K562 (cell line): Measurements from ENCODE around the gene CDKN1C. TPM values are rescaled to one million over a fixed set of nuclear protein-coding genes. Genes with fewer than 3 reads are reported as not detected.

Experiments used
- BRF1 ChIP-seq: IDR thresholded peaks from 3 replicates; pipeline ENCODE4 v1.6.1; 2011; ENCODE audit warnings: borderline replicate concordance, mild to moderate bottlenecking; ENCODE audit not compliant: insufficient read length; ENCODE audit errors: extremely low read depth
- ESRRA ChIP-seq: fragments of 450-650 bp; IDR thresholded peaks from 2 replicates; pipeline ENCODE4 v1.6.1; 2014; ENCODE audit warnings: low read depth, mild to moderate bottlenecking, moderate library complexity, borderline replicate concordance
- ETV6 ChIP-seq, 3 experiments: fragments of 150-350 bp in 1 of 3; sonication (generic) in 1 of 3; formaldehyde crosslinking in 1 of 3; IDR thresholded peaks; 2 replicates each; pipeline versions ENCODE4 v1.6.1 to v1.8.0; 2014 to 2022; ENCODE audit warnings: borderline replicate concordance in 2 of 3, low read depth in 2 of 3, antibody characterized with exemption in 1 of 3, low read length in 1 of 3, mild to moderate bottlenecking in 1 of 3, missing genetic modification reagents in 1 of 3
- GTF2E2 ChIP-seq: fragments of 200-800 bp; sonication (Bioruptor generic); IDR thresholded peaks from 2 replicates; pipeline ENCODE4 v1.6.1; 2016; ENCODE audit warnings: missing genetic modification characterization, missing compliant biosample characterization
- HEY1 ChIP-seq: fragments of 250-450 bp; sonication (Bioruptor Pico); IDR thresholded peaks from 2 replicates; pipeline ENCODE4 v1.5.0; 2020; ENCODE audit warnings: mild to moderate bottlenecking, moderate library complexity, borderline replicate concordance
- HMGN3 ChIP-seq: IDR thresholded peaks from 2 replicates; pipeline ENCODE4 v1.6.1; 2011; ENCODE audit warnings: borderline replicate concordance, low read depth, mild to moderate bottlenecking, mixed read lengths, low read length; ENCODE audit not compliant: insufficient read length; ENCODE audit errors: extremely low read depth
- MAFK ChIP-seq: IDR thresholded peaks from 2 replicates; pipeline ENCODE4 v1.6.1; 2011; ENCODE audit warnings: low read length, improper control_type of control experiment
- MEIS2 ChIP-seq: fragments of 450-650 bp; IDR thresholded peaks from 2 replicates; pipeline ENCODE4 v1.6.1; 2014; ENCODE audit warnings: mild to moderate bottlenecking; ENCODE audit not compliant: partially characterized antibody
- PHF8 ChIP-seq: fragments of 200-600 bp; sonication (generic); IDR thresholded peaks from 2 replicates; pipeline ENCODE4 v1.6.1; 2012; ENCODE audit warnings: mixed run types, mild to moderate bottlenecking, inconsistent platforms, low read length, moderate library complexity, borderline replicate concordance
- TCF3 ChIP-seq: sonication (generic); formaldehyde crosslinking; IDR thresholded peaks from 2 replicates; pipeline ENCODE4 v1.4.0; 2020; ENCODE audit warnings: mild to moderate bottlenecking, missing genetic modification reagents
- ZNF146 ChIP-seq: IDR thresholded peaks from one replicate; pipeline ENCODE4 v1.6.1; 2018; ENCODE audit warnings: missing compliant biosample characterization; ENCODE audit not compliant: unreplicated experiment
- ZNF239 ChIP-seq: fragments of 250-450 bp; sonication (Bioruptor Pico); IDR thresholded peaks from 2 replicates; pipeline ENCODE4 v1.4.0; 2020; ENCODE audit warnings: mild to moderate bottlenecking
- polyA plus RNA-seq, 8 experiments: library from polyadenylated mRNA; depleted of rRNA in 4 of 8; stranded (reverse) in 5 of 8; unstranded in 3 of 8; fragments of >200 nt; fragmentation: Nextera tagmentation in 2 of 8; fragmentation: Illumina TruSeq in 1 of 8; extraction: Ambion mirVana in 2 of 8; extraction: Trizol in 1 of 8; gene quantifications; 2 replicates each; pipeline versions ENCODE4 v1.2.1 to v1.2.3, GENCODE V29; 2011 to 2014; ENCODE audit warnings: inconsistent platforms in 1 of 8, missing spikeins in 1 of 8
- total RNA-seq, 7 experiments: library from RNA; depleted of rRNA in 6 of 7; stranded (reverse); fragments of >200 nt in 6 of 7; fragmentation: Illumina TruSeq in 2 of 7; extraction: Trizol in 2 of 7; gene quantifications; 2 replicates each; pipeline versions ENCODE4 v1.2.1 to v1.2.3, GENCODE V29; 2011 to 2021; ENCODE audit warnings: low replicate concordance in 1 of 7
- TF ChIP-seq, protein P1 (sequence below): fragments of 250-450 bp; sonication (Bioruptor Pico); IDR thresholded peaks from 2 replicates; pipeline ENCODE4 v1.5.0; 2021; ENCODE audit warnings: mild to moderate bottlenecking, moderate library complexity
- TF ChIP-seq, protein P2 (sequence below): fragments of 450-650 bp; formaldehyde crosslinking; IDR thresholded peaks from 2 replicates; pipeline ENCODE4 v1.4.0; 2020; ENCODE audit warnings: mild to moderate bottlenecking
- TF ChIP-seq, protein P3 (sequence below): fragments of 250-450 bp; sonication (Bioruptor Pico); IDR thresholded peaks from 2 replicates; pipeline ENCODE4 v1.4.0; 2020
- TF ChIP-seq, protein P4 (sequence below), 2 experiments: IDR thresholded peaks; 2 replicates each; pipeline ENCODE4 v1.6.1; 2011; ENCODE audit warnings: borderline replicate concordance in 1 of 2, control low read depth in 1 of 2, low read depth in 1 of 2, low read length in 1 of 2, mild to moderate bottlenecking in 1 of 2, mixed read lengths in 1 of 2, moderate library complexity in 1 of 2; ENCODE audit not compliant: insufficient read depth in 1 of 2, insufficient read length in 1 of 2, poor library complexity in 1 of 2, severe bottlenecking in 1 of 2; ENCODE audit errors: extremely low read depth in 1 of 2
- TF ChIP-seq, protein P5 (sequence below): fragments of 450-650 bp; IDR thresholded peaks from 2 replicates; pipeline ENCODE4 v1.6.1; 2017; ENCODE audit warnings: mild to moderate bottlenecking, moderate library complexity

The CDKN1C gene
- total and polyA plus RNA-seq, 9 of the 15 experiments (the other 6 are each of a cell fraction or from before 2014, with no cell fraction given): 2.8 to 21.1 (median 9.3) TPM

DNA sequence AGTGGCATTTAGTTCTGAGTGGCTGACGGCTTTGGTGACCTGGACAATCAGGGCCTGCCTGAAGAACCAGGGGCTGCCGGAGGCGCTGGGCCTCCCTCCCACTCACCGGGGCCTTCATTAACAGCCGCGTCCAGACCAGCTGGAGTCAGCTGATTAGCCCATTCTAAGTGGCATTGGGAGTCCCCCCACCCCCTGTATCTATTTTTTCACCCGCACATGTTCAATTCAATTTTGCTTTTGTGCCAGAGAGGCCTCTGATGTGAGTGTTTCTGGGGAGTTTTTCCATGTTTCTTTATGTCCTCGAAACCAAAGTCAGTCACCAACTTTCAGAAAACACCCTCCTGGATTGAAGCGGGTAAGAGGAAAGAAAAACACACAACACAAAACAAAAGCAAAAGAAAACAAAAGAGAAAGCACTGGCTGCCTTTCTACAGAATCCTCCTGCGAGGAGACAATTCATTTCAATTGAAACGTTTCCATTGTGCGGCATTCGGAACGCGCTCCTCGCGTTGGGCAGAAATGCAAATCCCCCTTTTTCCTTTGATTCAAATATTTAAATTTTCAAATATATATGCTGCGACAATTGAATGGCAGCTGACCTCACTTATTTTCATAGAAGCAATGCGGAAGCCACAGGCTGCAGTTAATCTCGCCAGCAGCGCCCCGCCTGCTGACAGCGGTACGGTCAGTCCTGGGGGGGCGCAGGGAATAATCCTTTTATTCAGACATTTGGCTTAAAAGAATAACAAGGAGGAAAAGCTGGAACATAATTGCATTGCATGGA is 17.7 kb downstream of the CDKN1C start (continued):
- TF ChIP-seq, protein P1, sequence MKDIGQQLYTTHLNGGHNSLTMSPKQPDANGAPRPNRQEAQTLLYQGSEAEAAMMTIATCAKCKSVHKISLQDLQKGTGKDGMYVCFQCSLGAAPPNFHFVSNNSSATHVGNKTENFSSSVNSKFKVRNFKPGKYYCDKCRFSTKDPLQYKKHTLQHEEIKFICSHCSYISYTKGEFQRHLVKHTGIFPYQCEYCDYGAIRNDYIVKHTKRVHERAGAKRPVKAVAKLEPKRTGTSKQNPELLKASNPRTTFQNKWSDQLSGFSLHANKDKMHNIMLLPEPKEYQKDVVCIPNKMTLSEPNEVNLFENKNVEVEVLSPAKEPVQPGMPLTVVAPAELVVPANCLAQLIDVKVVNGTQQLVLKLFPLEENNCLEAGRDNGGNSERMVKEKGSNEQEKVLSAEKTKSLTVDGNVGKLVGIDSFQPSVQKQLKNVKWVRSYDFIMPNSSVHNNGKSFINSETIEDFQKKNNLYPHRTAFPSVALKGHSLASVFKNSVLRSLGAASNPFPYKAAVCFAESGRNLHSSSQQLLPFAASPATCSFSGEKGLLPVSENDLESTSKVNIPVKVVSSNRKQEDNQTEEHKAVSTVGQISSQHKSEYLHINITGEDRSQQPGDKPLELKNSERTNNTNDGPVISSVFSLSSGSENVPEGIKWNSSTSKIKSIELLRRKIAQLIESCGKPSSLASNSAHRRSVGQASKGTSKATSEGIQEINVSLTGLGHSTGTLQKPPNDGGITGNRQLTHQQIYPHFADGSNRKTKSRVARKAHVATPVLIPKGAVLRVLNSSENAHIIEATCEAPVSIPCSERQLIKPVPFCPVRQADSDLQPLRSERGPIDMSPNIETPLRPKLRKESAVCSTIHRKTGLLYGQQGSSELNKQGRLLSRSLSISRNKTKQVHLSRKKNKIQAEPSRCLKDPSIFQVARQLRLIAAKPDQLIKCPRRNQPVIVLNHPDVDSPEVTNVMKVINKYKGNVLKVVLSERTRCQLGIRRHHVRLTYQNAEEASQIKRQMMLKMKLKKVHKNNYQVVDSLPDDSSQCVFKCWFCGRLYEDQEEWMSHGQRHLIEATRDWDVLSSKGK (CRISPR knock-in tag): no peak
- TF ChIP-seq HMGN3: no peak
- TF ChIP-seq, protein P2, sequence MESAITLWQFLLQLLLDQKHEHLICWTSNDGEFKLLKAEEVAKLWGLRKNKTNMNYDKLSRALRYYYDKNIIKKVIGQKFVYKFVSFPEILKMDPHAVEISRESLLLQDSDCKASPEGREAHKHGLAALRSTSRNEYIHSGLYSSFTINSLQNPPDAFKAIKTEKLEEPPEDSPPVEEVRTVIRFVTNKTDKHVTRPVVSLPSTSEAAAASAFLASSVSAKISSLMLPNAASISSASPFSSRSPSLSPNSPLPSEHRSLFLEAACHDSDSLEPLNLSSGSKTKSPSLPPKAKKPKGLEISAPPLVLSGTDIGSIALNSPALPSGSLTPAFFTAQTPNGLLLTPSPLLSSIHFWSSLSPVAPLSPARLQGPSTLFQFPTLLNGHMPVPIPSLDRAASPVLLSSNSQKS (CRISPR knock-in tag): no peak
- TF ChIP-seq HEY1 (CRISPR knock-in tag): no peak
- TF ChIP-seq TCF3: peak; percentile 82
- TF ChIP-seq MEIS2: peak; percentile 57
- no peak for TF ChIP-seq PHF8
- TF ChIP-seq ZNF146 (CRISPR knock-in tag): no peak
- TF ChIP-seq, protein P3, sequence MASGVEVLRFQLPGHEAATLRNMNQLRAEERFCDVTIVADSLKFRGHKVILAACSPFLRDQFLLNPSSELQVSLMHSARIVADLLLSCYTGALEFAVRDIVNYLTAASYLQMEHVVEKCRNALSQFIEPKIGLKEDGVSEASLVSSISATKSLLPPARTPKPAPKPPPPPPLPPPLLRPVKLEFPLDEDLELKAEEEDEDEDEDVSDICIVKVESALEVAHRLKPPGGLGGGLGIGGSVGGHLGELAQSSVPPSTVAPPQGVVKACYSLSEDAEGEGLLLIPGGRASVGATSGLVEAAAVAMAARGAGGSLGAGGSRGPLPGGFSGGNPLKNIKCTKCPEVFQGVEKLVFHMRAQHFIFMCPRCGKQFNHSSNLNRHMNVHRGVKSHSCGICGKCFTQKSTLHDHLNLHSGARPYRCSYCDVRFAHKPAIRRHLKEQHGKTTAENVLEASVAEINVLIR (CRISPR knock-in tag): no peak
- TF ChIP-seq, protein P4, sequence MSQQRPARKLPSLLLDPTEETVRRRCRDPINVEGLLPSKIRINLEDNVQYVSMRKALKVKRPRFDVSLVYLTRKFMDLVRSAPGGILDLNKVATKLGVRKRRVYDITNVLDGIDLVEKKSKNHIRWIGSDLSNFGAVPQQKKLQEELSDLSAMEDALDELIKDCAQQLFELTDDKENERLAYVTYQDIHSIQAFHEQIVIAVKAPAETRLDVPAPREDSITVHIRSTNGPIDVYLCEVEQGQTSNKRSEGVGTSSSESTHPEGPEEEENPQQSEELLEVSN (IDR thresholded peaks at IDR 0.05; ENCODE audit: borderline replicate concordance in 1 of 2, extremely low read depth in 1 of 2, insufficient read depth in 1 of 2, insufficient read length in 1 of 2, low read depth in 1 of 2, low read length in 1 of 2, poor library complexity in 1 of 2, severe bottlenecking in 1 of 2): peak in 1 of 2 experiments; percentile 31
- TF ChIP-seq ZNF239 (CRISPR knock-in tag): no peak
- no peak for TF ChIP-seq BRF1
- no peak for TF ChIP-seq ETV6 (IDR thresholded peaks at IDR 0.05; ENCODE audit: borderline replicate concordance in 1 of 2, low read depth in 2 of 2, low read length in 1 of 2)
- TF ChIP-seq ETV6 (CRISPR knock-in tag; IDR thresholded peaks at IDR 0.05; ENCODE audit: borderline replicate concordance): no peak
- TF ChIP-seq, protein P5, sequence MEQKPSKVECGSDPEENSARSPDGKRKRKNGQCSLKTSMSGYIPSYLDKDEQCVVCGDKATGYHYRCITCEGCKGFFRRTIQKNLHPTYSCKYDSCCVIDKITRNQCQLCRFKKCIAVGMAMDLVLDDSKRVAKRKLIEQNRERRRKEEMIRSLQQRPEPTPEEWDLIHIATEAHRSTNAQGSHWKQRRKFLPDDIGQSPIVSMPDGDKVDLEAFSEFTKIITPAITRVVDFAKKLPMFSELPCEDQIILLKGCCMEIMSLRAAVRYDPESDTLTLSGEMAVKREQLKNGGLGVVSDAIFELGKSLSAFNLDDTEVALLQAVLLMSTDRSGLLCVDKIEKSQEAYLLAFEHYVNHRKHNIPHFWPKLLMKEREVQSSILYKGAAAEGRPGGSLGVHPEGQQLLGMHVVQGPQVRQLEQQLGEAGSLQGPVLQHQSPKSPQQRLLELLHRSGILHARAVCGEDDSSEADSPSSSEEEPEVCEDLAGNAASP: no peak
- 0 out of 2 replicates have a peak, but pooled peaks have one; percentile 34 for TF ChIP-seq GTF2E2 (tag)
- no peak for TF ChIP-seq MAFK
- no peak for TF ChIP-seq ESRRA
